ENCODE results near the gene CAB39.

CAB39 gene

DNA sequence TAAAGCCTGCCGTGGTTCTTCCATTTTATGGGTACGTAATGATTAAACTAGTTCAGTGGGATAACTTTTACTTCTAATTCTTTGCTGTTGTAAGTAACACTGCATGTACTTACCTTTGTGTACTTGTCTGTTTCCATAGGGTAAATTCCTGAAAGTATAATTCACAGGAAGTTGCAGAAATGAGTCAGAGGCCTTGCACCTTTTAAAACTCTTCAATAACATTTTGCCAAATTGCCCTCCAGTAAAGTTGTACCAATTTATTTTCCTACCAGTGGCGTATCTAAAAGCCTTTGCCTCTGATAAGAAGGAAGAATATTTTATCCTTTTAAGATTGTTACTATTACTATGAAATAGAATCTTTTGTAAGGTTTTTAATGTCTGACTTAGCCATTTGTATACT lies 65.1 kb downstream of the CAB39 start:
- H3K27me3 ChIP-seq (ENCODE audit: insufficient read depth, low read depth) = no peaks in the 10 kb centered on the region
- H2AFZ ChIP-seq (ENCODE audit: low read depth) = no peak overlapping the region
- no peak overlapping the region for H3K27ac ChIP-seq
- peaks cover 3% of the 10 kb centered on the region; the same call in 1 of the 2 replicates for H3K36me3 ChIP-seq (ENCODE audit: insufficient read depth)
- peaks cover 10% of the 10 kb centered on the region; the same call in 1 of the 2 replicates for H3K79me2 ChIP-seq (ENCODE audit: insufficient read depth, low read depth)
- peaks cover 46% of the 10 kb centered on the region for H3K4me1 ChIP-seq (ENCODE audit: low read depth, poor library complexity, severe bottlenecking)
- H3K4me3 ChIP-seq (IDR thresholded peaks at IDR 0.05; ENCODE audit: insufficient read depth, low read depth, low read length) = no peak overlapping the region
- no peak overlapping the region for H3K9ac ChIP-seq
- no peak overlapping the region for H3K4me2 ChIP-seq
- H4K20me1 ChIP-seq (ENCODE audit: insufficient read depth) = no peaks in the 10 kb centered on the region
- TF ChIP-seq, protein P1, sequence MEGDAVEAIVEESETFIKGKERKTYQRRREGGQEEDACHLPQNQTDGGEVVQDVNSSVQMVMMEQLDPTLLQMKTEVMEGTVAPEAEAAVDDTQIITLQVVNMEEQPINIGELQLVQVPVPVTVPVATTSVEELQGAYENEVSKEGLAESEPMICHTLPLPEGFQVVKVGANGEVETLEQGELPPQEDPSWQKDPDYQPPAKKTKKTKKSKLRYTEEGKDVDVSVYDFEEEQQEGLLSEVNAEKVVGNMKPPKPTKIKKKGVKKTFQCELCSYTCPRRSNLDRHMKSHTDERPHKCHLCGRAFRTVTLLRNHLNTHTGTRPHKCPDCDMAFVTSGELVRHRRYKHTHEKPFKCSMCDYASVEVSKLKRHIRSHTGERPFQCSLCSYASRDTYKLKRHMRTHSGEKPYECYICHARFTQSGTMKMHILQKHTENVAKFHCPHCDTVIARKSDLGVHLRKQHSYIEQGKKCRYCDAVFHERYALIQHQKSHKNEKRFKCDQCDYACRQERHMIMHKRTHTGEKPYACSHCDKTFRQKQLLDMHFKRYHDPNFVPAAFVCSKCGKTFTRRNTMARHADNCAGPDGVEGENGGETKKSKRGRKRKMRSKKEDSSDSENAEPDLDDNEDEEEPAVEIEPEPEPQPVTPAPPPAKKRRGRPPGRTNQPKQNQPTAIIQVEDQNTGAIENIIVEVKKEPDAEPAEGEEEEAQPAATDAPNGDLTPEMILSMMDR (conservative IDR thresholded peaks at IDR 0.05; ENCODE audit: low read depth, low read length) = no peak

DNA sequence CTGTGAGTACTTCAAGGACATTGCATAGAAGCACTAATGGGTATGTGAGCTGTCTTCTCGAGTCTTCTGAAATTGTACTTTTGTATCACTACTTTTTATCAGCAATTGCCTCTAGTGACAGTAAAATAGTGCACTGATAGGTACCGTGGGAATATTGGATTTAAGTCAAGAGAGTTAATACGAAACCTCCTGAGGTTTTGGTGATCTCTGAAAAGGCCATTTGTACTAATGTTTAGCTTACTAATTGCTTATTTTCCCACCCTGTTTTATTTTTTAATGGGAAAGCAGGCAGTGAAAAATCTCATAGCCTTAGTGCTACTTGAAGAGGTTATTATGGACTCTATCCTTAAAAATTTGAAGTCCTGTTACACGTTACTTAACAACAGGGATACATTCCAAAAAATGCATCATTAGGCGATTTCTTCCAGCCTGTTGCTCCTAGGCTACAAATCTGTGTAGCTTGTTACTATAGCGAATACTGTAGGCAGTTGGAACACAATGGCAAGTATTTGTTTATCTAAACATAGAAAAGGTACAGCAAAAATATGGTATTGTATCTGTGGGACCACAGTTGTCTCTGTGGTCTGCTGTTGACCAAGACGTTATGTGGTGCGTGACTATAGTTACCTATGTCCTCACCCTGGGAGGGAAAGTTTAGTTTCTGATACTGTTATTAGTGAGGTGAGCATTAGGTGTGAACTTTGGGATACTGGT lies 65.9 kb downstream of the CAB39 start:
- H3K27me3 ChIP-seq (ENCODE audit: insufficient read depth, low read depth) = no peaks in the 10 kb centered on the region
- peaks cover 10% of the 10 kb centered on the region; the same call in 1 of the 2 replicates for H3K79me2 ChIP-seq (ENCODE audit: insufficient read depth, low read depth)
- H4K20me1 ChIP-seq (ENCODE audit: insufficient read depth) = no peaks in the 10 kb centered on the region
- H3K4me2 ChIP-seq = no peak overlapping the region
- H3K36me3 ChIP-seq (ENCODE audit: insufficient read depth) = peaks cover 3% of the 10 kb centered on the region; the same call in 1 of the 2 replicates
- TF ChIP-seq, protein P1 (conservative IDR thresholded peaks at IDR 0.05; ENCODE audit: low read depth, low read length) = no peak
- no peak overlapping the region for H3K27ac ChIP-seq
- no peak overlapping the region for H2AFZ ChIP-seq (ENCODE audit: low read depth)
- H3K4me1 ChIP-seq (ENCODE audit: low read depth, poor library complexity, severe bottlenecking) = peaks cover 38% of the 10 kb centered on the region
- H3K9ac ChIP-seq = no peak overlapping the region
- no peak overlapping the region for H3K4me3 ChIP-seq (IDR thresholded peaks at IDR 0.05; ENCODE audit: insufficient read depth, low read depth, low read length)

DNA sequence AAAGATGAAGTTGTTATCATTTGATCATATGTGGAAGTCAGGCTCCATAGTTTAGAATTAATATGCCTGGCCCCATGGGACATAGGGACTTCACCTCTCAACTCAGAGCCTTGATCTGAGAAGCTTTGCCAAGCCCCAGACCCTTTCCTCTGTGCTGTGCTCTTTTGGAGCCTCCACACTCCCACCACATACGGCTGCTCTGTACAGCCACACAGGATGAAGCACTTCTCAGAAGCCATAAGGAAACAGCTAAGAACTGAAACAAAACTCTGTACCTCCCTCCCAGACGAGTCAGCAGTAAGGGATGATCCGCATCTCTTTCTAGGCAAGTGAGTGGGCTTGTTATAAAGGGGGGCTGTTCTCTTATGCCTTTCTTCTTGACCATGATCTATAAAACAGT lies 66.5 kb downstream of the CAB39 start:
- Histone ChIP-seq H3K4me2 (no peak overlapping the region), H3K36me3 (ENCODE audit: insufficient read depth) (peaks cover 7% of the 10 kb centered on the region; the same call in 1 of the 2 replicates), H3K27me3 (ENCODE audit: insufficient read depth, low read depth) (no peaks in the 10 kb centered on the region), H4K20me1 (ENCODE audit: insufficient read depth) (no peaks in the 10 kb centered on the region), H3K79me2 (ENCODE audit: insufficient read depth, low read depth) (peaks cover 10% of the 10 kb centered on the region; the same call in 1 of the 2 replicates), H3K4me3 (IDR thresholded peaks at IDR 0.05; ENCODE audit: insufficient read depth, low read depth, low read length) (no peak overlapping the region), H3K9ac (no peak overlapping the region), H2AFZ (ENCODE audit: low read depth) (no peak overlapping the region), H3K4me1 (ENCODE audit: low read depth, poor library complexity, severe bottlenecking) (peaks cover 36% of the 10 kb centered on the region), H3K27ac (no peak overlapping the region)
- TF ChIP-seq, protein P1 (conservative IDR thresholded peaks at IDR 0.05; ENCODE audit: low read depth, low read length) = no peak

DNA sequence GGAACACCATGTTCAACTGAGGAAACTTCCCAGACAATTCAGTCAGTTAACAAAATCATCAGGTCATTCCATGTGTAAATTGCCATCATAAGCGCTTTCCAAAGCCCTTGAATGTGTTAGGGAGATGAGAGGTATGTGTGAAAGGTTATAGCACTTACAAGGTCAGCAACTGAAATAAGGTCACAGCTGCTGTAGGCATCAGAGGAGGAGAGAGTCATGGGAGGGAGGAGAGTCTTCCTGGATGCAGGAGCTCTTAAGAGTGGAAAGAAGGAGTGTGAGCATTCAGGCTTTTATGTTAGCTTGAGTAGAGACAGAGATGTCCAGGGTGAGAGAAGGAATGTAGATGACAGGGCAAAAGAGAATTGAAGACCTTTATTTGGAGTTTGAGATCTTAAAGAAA lies 67.0 kb downstream of the CAB39 start:
- H3K4me3 ChIP-seq (IDR thresholded peaks at IDR 0.05; ENCODE audit: insufficient read depth, low read depth, low read length) = no peak overlapping the region
- no peaks in the 10 kb centered on the region for H4K20me1 ChIP-seq (ENCODE audit: insufficient read depth)
- H3K9ac ChIP-seq = no peak overlapping the region
- H3K4me1 ChIP-seq (ENCODE audit: low read depth, poor library complexity, severe bottlenecking) = peaks cover 36% of the 10 kb centered on the region
- TF ChIP-seq, protein P1 (conservative IDR thresholded peaks at IDR 0.05; ENCODE audit: low read depth, low read length) = no peak
- H3K4me2 ChIP-seq = no peak overlapping the region
- H3K27ac ChIP-seq = no peak overlapping the region
- H2AFZ ChIP-seq (ENCODE audit: low read depth) = no peak overlapping the region
- no peaks in the 10 kb centered on the region for H3K27me3 ChIP-seq (ENCODE audit: insufficient read depth, low read depth)
- peaks cover 7% of the 10 kb centered on the region; the same call in 1 of the 2 replicates for H3K36me3 ChIP-seq (ENCODE audit: insufficient read depth)
- H3K79me2 ChIP-seq (ENCODE audit: insufficient read depth, low read depth) = peaks cover 10% of the 10 kb centered on the region; the same call in 1 of the 2 replicates
